Coronary artery (tissue), 2 donors: ENCODE results near the gene DKK2.

Experiments
- DNase-seq: peaks from one replicate; pipeline ENCODE4 v3.0.0-alpha.2; 2017; ENCODE audit warnings: low spot score
- H3K27ac ChIP-seq, 2 donors: fragments of 200-600 bp; sonication (generic); one replicate each; pipeline ENCODE4 v1.5.1; 2016 to 2019
- H3K4me3 ChIP-seq: fragments of 200-600 bp; sonication (generic); 2 replicates; pipeline ENCODE4 v1.5.1; 2016; ENCODE audit warnings: mild to moderate bottlenecking, moderate library complexity
- TF ChIP-seq, protein P1 (sequence below): fragments of 200-600 bp; sonication (generic); IDR thresholded peaks from one replicate; pipeline ENCODE4 v1.5.1; 2019; ENCODE audit warnings: antibody characterized with exemption

The DKK2 gene

DNA sequence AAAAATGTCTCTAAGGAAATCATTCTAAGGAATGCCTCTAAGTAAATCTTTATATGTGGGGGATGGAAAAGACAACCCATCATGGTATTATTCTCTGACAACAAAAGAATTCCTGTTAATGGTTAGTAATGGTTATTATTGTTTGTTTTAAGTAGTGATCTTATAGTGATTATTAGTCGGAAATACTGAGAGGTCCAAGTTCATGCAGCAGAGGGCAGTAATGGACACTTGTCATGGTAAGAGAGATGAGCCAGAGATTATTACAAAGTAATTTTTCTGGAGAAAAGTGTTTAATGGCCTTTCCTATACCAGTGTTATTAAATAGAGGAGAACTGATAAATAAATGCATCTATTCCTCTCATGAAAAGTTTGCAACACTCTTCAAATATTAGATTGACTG, 8.1 kb upstream of the DKK2 start:
- TF ChIP-seq, protein P1, sequence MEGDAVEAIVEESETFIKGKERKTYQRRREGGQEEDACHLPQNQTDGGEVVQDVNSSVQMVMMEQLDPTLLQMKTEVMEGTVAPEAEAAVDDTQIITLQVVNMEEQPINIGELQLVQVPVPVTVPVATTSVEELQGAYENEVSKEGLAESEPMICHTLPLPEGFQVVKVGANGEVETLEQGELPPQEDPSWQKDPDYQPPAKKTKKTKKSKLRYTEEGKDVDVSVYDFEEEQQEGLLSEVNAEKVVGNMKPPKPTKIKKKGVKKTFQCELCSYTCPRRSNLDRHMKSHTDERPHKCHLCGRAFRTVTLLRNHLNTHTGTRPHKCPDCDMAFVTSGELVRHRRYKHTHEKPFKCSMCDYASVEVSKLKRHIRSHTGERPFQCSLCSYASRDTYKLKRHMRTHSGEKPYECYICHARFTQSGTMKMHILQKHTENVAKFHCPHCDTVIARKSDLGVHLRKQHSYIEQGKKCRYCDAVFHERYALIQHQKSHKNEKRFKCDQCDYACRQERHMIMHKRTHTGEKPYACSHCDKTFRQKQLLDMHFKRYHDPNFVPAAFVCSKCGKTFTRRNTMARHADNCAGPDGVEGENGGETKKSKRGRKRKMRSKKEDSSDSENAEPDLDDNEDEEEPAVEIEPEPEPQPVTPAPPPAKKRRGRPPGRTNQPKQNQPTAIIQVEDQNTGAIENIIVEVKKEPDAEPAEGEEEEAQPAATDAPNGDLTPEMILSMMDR = no peak
- no peak for DNase-seq
- H3K4me3 ChIP-seq = no peak overlapping the region
- no peak overlapping the region for H3K27ac ChIP-seq

DNA sequence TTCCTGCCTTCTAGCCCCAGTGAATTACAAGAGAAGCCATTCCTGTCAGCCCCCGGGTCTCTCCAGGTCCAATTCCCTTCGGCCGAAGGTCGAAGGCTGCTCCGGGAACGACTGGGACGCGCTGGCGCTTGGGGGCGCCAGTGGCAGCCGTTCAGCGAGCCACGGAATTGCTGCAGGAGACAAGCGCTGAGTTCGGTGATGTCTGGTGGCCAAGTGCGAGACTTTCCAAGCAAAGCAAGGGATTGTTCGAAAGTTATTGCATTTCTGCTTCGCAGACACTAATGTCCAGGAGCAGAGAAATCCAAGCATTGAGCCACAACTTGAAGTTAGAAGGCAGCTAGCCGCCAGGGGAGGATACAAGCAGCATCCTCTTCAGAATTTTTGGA, 1.1 kb upstream of the DKK2 start:
- TF ChIP-seq, protein P1 = no peak
- H3K27ac ChIP-seq = no peak overlapping the region

DNA sequence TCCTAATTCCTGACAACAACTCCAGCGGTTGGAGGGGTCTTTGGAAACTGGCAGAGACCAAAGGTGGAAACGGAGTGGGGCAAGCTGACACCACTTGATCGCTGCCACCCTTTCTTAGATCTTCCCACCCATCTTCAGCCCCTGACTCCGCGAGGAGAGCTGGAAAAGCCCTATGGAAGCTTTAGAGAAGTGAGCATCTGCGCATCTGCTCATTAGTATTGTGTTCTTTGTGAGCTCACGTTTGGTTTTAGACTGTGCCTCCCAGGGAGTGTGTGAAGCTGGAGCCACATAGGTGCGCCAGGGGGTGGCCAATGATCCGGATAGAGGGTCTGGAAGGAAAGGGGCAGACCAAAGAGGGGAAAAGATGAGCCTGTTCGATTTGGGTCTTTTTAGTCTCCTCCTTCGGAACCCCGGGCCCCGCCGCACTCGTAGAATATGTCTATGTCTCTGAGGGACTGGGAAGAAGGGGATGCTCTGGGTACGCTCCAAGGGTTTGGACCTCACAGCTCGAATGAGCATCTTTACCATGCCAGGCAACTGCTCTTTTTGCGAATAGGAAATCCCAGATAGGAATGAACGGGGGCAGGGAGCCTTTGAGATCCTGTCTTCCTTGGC, 578 bp upstream of the DKK2 start:
- peak overlapping the region; percentile 66 for H3K4me3 ChIP-seq
- DNase-seq = no peak
- TF ChIP-seq, protein P1 = no peak
- H3K27ac ChIP-seq = no peak overlapping the region

More for the DNA sequence above, 1.1 kb upstream of the DKK2 start:
- no peak for DNase-seq
- H3K4me3 ChIP-seq = peak overlapping the region; percentile 66

GRCh38 chr4:107034996-107035818, 906 bp downstream of the DKK2 start:
- H3K27ac ChIP-seq = no peak overlapping the region
- TF ChIP-seq, protein P1 = no peak
- DNase-seq = no peak
- H3K4me3 ChIP-seq = peak overlapping the region; percentile 66

GRCh38 chr4:107034091-107034995, 1.8 kb downstream of the DKK2 start:
- DNase-seq = no peak
- Histone ChIP-seq H3K4me3 (peak overlapping the region; percentile 66), H3K27ac (no peak overlapping the region)
- TF ChIP-seq, protein P1 = no peak

DNA sequence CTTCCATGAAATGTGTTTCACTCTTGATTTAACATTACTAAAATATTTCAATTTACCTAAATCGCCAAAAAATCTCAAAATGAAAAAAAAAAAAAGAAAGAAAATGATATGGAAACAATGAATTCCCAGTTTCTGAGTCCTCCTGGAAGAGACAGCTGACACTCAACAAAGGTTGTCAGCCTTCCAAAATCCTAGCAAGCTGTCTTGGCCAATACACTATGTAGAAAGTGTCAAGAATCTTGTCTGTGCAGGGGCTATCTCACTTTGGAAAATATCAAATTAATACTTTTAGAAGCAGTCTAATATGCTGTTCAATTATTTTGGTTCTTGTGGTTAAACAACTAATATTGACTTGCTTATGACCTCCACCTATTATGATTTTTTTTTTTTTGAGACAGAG, 8.7 kb downstream of the DKK2 start:
- DNase-seq = no peak
- TF ChIP-seq, protein P1 = no peak
- Histone ChIP-seq H3K27ac (no peak overlapping the region), H3K4me3 (no peak overlapping the region)
